GM21528 (cell line): Measurements from ENCODE around the gene RPS6KA2.

Experiments
- ATAC-seq: cut with Tn5 transposase; IDR thresholded peaks from one replicate; pipeline ENCODE4 v1.9.1; 2021; ENCODE audit warnings: mild to moderate bottlenecking, moderate library complexity; ENCODE audit not compliant: unreplicated experiment, low FRiP score

Gene RPS6KA2

DNA sequence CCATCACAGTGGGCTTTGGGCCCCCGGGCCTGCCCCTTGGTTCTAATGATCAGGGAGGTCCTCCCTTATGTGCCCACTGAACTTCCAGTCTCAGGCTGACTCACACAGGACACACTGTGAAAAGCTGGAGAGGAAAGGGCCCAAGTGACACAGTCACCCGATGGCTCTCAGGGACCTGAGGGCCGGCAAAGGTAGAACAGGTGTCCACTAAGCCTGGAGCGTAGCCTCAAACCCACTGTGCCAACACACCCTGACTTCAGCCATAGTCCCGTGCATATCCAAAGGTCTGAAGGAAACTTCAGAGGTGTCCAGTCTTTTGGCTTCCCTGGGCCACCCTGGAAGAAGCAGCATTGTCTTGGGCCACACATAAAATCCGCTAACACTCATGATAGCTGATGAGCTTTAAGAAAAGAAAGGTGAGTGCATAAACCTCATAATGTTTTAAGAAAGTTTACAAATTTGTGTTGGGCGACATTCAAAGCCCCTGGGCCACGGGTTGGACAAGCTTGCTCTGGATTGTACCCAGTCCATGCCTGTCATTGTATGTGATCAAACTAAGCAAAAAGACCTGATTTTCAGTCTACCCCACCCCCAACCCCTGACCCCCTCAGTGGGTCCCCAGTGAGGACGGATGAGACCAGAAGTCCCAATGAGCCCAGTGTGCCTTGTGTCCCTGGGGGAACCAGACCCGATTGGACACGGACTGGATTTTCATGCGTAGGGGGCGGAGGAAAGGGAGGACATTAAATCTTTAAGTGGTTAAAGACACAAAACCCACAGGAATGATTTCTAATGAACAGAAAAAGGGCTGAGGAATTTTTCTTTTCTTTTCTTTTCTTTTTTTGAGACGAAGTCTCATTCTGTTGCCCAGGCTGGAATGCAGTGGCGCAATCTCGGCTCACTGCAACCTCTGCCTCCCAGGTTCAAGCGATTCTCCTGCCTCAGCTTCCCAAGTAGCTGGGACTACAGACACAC is 46.7 kb downstream of the RPS6KA2 start:
- ATAC-seq = no peak

DNA sequence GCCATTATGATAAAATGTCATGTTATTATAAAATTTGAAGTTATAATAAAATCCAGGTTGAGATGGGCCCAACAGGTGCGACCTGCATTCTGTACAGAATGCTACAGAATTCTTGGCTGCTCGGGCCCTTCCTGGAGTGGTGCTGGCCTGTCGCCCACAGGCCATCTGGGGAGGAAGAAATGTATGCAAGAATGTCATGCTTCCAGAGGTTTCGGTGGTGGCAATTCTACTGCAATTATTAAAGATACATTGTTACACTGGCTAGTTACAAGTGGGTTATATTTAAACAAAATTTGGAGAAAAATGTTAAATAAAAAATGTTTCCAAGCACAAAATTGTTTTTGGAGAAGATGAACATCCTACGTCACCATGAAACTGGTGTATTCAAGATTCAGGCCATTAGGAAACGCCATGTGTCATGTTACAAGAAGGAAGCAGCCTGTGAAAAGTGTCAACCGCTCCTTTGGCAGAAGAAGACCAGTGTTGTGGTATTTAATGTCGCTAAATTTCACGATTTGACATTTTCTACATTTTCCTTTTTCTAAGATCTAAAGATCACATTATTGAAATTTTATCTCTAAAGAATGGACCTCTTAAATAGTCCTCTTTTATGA is 47.7 kb downstream of the RPS6KA2 start:
- no peak for ATAC-seq

DNA sequence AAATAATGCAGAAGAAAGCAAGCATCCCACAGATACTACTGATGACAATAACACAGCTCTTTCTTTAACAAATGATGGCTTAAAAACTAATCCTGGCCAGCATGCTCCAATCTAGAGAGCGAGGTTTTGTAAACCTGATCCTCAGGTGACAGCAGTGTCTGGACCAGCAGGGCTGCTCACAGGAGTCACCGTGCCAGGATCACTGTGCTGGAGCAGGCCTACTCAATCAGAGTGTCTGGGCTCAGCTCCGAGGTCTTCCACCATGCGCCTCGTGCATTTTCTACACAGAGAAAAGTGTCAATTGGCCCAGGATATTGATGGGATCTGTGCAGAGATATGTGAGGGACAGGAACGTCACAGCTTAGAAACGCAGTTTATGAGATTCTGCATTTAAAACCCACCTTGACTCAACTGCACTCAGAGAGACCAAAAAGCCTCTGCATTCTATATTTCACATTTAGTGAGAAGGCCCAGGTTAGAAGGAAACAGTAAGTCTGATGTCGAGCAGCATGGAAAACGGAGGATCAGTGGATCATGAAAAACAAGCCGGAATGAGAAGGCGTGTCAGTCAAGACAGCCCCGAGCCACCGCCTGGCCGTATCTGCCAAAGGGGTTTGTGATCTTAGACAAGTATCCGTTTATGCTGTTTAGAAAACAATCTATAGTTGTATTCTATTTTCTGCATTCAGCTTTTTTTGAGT is 48.4 kb downstream of the RPS6KA2 start:
- ATAC-seq = no peak

DNA sequence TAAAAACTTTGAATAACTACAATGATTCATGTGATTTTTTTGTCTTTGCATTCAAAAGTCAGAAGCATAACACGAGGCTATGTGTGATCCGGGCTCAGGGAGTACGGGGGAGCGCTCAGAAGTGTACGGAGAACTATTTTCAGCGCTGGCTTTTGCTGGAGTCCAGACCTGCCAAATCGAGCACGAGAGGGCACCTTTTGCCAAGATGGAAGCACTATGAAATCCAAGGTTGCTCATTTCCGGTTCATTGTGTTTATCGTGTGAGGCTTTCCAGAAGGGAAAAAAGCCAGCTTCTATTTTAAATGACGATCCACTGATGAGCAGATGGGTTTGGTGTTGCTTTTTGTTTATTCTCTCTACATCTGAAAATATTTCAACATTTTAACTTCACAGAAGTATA is 51.8 kb downstream of the RPS6KA2 start:
- ATAC-seq = no peak

DNA sequence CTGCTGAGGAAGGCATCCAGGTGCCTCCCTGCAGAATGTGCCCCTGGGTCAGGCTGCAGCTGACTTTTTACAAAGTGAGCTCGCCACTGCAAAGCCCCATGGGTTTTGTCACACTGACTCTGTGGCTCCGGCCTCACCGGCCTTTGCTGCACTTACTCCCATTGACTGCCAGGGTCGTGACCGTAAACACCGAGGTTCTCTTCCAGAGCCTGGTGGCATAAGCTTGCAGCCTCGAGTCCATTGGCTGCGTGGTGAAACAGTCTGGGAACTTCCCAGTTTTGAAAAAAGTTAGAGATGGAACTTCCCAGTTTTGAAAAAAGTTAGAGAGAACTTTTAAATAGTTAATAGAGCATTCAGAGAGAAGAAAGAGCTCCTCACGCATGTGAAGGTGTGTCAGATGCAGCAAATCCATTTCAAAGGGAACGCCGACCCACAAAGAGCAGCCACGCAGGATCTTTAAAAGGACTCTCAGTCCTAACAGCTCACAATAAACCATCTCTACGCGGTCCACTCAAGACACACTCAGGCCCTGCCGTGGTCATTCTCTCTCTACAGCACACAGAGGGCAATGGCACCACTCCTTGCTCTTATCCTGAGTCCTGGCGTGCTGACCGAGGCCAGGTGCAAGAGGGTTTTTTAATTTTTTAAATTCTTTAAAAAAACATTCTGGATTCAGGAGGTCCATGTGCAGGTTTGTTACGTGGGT is 53.4 kb downstream of the RPS6KA2 start:
- ATAC-seq = no peak

DNA sequence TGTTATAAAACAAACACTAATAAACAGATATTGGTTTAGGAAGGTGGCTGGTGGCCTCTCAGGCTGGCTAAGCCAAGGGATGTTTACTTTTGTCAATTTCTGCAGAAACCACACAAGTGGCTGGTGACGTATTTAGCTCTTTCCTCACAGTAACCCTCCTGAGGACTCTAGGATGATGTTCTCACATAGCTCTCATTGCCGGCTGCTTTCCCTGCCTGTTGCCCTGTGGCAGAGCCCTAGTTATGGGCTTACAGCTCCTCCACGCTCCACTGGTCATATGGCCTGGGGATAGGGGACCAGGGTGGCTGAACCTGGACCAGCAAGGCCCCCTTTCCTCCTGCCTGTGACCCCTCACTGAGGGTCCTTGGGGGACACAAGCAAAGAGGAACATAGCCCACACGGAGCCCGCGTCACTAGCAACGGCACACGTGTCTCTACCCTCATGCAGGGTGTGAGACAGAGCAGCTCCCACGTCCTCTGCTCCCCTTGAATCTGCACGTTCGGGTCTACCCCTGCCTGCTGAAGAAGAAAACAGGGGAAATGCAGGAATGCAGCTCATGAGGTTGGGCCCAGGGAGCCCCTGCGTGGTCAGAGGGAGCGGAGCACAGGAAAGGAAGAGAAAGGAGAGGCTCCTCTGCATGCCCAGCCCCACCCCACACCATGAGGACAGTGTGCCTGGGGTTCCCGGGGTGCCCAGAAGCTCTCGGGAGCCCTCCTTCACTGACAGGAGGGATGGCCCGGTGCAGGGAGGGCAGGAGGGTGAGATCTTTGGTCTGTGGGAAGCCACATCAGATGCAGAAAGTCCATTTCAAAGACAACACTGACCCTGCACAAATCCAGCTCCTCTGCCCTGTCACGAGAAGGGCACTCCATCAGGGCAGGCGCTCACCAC is 54.4 kb downstream of the RPS6KA2 start:
- no peak for ATAC-seq

DNA sequence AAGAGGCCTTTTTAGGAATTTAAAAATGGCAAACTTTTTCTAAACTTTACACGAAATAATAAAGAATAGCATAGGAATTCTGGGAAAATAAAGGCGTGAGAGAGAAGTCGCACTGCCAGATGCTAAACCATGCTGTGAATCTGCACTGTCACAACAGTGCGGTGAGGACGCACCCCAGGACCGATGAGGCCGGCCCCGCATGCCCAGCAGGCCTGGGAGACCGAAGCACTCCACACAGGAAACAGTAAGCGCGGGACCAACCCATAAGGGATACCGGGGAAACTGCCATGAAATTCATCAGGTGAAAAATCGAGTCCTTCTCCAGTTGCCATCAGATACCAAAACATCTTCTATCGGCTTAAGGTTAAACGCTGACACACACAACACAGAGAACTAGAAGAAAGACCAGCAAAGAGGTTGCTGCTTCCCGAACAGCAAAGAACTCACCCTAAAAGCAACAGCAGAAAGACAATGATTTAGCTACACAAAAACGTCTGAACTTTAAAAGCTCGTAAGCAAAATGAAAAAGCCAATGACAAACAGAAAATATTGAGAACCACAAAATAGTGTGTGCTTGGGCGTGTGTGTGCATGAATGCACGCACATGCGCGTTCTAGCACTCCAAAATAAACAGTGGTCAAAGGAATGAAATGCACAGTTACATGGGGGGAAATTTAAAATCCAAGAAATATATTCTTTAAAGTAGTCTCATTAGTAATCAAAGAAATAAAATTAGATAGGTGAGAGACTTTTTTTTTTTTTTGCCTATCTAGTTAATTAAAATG is 55.9 kb downstream of the RPS6KA2 start:
- ATAC-seq = no peak

DNA sequence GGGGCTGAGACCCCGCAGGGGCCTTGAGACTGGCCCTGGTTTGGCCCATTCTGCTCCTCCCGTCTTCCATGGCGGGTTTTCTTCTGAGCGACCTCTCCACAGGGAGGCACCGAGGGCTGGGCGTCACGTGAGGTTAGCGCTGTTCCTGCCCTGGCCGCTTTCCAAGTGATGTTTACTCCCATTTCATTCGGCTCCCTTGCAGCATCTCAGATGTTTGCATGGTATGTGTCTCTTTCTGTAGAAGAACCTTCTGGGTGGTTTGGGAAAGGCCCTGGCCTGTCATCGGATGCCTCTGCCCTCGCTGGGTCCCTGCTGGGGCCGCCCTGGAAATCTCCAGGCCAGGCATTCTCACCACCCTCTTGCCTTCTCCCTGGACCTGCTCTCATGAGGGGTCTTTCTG is 57.8 kb downstream of the RPS6KA2 start:
- ATAC-seq = no peak

DNA sequence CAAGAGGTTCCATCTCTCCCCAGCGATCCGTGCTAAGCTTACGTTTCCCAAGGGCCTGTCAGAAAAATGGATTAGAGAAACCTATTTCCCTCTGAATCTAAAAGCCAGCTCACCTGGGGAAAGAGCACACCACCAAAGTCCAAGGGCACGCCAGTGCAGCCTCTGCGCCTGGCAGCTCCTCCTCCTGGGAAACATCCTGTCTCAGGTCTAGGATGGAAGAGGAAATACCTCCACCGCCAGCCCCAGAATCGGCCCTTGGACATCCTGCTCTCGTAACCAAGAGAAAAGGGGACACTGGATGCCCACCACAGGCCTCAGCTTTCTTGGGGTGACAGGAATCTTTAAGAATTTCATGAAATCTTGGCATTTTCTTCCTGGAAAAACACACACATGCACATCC is 59.2 kb downstream of the RPS6KA2 start:
- no peak for ATAC-seq

DNA sequence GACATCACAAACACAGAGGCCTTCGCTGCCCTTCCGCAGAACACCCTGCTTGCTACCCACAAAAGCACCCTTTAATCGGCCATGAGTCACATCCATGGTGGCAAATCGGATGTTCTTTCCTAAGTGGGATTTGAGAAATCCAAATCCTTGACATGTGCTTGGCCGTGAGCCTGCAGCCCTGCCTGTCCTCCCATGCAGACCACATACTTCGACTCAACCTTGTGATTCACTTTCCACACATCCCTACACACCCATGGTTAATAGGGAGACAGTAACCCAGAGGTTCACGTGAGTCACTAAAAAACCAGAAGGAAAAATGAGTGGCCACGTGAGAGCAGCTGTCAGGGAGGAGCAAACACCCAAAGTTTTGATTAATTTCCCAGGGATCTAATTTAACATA is 59.9 kb downstream of the RPS6KA2 start:
- ATAC-seq = no peak

DNA sequence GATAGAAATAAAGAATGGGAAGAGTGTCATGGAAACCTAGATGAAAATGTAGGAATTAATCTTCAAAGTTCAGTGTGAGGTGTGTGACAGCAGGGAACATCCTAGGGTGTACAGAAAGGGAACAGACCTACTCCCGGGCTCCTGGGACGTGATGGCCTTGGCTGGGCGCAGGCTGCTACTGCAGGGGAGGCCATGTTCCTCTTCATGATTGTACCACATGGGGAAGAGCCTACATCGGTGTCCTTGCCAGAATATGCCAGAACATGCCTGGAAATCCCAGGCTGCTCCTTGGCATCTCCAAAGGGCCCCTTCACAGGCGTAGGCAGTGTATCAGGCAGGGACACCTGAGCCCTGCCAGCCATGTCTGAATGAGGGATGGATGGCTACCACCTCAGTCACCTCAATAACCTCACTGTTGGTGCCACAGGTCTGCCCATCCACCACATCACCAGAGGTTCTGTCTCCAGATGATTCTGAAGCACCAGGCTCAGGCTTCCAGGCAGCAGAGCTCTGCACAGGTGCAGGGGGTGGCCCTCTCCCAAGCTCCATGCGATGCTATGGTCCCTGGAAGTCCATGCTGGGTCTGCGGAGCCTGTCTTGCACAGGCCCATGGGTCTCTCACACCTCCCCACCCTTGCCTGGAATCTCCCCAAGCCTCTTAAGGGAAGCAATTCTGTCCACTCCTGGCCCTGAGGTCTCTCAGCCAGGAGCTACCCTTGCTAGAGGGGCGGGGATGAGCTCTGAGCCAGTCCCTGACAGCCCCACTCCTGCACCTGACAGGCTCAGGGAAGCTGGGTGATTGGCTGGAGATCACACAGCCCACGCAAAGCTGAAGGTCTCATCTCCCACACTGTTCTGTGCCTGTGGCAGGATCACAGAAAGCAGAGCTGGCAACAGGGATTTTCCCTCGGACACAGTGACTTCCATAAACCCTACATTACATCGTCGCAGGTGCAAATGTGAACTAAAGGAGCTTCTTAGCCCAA is 60.7 kb downstream of the RPS6KA2 start:
- no peak for ATAC-seq

DNA sequence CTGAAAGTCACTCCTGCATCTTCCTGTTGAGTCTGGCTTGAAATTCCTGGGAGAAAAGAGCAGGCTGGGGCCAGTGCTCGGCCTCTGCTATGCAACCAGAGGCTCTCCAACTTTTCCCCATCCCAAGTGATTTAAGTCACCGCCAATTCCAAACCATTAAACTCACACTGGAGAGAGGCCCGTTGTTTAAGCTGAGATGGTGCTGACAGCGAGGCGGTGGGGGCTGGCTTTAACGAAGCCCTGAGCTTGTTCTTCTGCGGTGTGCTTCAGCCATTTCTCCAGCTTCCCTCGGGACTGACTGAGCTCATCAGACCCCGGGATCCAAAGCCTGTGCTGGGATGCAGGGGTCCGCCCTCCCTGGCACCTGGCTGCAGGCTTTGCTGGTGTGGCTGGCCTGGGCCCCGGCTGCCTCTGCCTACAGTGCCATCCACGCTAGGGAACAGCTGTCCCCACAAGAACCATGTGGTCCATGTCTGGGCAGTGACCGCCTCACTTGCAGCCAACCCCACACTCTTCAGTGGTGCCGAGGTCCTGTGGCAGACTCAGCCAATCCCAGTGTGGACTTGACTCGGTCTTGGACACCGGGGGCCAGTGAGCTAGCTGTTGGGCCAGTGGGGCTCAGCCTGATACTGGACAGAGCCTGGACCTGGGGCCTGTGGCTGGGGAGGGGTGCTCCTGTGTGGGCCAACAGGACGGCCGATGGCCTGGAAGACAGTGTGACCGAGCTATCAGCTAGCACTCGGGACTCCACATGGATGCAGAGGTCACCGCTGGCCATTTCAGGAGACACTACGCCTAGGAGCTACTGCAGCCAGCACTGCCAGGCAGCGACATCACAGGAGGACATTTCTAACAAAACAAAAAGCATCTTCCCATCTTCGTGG is 61.7 kb downstream of the RPS6KA2 start:
- no peak for ATAC-seq

DNA sequence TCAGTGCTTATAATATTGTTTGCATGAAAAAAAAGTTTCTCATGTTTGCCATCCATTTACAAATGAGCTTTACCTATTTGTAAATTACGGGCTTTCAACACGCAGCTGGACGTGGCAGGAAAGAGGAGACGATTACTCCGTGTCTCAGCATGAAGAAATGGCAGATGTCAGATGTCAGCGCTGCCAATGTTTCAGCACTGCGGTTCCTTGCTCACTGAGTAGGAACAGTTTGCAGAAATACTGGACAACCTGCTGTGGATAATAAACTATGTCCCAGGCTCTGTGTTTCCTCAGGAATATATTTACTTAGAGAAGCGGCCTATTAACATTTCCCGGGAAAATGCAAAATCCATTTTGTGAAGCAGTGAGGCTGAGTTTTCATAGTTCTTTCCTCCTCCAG is 63.2 kb downstream of the RPS6KA2 start:
- ATAC-seq = no peak

DNA sequence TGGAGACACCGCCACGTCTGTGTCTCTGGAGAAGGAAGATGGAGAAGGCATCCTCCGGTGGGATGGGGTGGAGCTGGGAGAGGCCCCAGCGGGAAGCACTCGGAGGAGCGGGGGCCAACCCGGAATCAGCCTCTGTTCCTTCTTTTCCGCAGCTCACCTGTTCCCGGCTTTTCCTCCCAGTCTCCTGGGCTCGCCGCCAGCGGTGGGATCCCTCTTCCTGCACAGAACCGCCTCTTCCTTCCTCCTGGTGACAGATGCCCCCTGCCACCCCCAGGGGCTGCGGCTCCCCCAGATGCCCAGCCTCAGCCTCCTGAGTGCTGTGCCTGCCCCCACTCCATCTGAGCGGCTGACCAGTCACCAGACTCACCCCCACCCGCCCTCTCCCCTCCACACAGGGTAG is 63.9 kb downstream of the RPS6KA2 start:
- no peak for ATAC-seq

DNA sequence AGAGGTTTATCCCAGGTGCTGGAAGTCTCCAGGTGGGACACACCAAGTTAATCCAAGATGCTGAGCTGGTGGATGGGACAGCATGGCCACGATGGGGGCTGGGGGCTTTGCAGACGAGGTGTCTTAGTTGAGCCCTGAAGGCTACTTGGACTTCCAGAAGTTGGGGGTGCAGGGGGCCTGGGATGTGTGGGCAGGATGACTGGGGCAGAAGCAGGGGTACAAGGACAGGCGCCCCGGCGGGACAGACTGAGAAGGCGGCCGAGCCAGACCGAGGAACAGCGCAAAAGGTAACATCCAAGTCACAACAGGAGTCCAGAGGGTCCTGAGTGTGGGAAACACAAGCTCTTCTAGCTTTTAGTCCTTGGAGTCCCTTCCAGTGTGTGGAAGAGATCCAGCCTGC is 64.3 kb downstream of the RPS6KA2 start:
- no peak for ATAC-seq

DNA sequence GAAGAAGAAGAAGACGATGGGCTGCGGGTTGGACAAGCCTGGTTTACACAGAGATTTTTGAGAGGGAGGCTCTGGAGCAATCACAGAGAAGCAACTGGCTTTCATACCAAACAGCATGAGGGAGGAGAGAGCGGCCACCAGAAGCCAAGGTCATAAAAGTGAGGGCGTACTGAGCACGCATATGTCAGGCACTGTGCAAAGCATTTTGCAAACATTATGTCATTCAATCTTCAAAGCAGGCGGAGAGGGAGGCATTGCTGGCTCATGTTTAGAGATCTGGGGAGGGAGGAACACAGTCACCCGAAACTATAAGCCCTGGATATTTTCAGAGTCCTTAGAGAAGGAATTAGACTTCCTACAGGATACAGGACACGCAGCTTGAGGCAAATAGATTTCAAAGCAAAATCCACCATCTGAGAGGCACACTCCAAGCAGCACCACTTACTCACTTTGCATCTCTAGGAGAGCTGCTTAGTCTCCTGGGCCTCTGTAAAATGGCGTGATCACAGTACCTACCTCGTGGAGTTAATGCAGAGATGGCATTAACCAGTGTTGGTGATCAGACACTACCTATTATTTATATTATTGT is 65.2 kb downstream of the RPS6KA2 start:
- ATAC-seq = no peak

DNA sequence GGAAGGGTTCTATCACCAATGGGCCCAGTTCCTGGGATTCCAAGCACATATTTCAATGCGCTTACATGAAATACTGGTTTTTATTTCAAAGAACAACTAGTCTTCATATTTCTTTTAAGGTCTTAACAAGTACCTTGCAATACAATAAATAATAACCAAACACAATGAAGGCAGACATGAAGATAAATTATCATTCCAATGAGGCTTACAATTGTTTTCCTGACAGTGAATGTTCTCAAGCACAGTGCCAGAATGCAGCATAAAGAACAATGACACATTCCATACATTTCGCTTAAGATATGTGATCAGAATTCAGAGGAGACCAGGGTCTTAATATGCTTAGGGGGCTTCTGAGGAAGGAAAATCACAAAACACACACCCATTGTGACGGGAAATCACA is 66.8 kb downstream of the RPS6KA2 start:
- no peak for ATAC-seq
